Liver (tissue), 9 donors: Measurements from ENCODE around the gene DHRS1. TPM values are rescaled to one million over a fixed set of nuclear protein-coding genes. Genes with fewer than 3 reads are reported as not detected.

Experiments used
- DNase-seq: peaks from one replicate; pipeline ENCODE4 v3.0.0-alpha.2; 2017; ENCODE audit warnings: low spot score
- H3K27ac ChIP-seq, 2 donors: one replicate each; pipeline ENCODE4 v1.7.0; 2013; ENCODE audit warnings: inconsistent platforms in 2 of 2, low read length in 2 of 2, control low read depth in 1 of 2, low read depth in 1 of 2, mild to moderate bottlenecking in 1 of 2
- H3K27me3 ChIP-seq, 4 donors: one replicate each; pipeline versions ENCODE4 v1.6.1 to v1.7.0; 2013; ENCODE audit warnings: low read length in 3 of 4, inconsistent platforms in 1 of 4, mild to moderate bottlenecking in 1 of 4, moderate library complexity in 1 of 4; ENCODE audit not compliant: control insufficient read depth in 4 of 4, insufficient read depth in 4 of 4
- H3K36me3 ChIP-seq, 4 donors: one replicate each; pipeline versions ENCODE4 v1.6.1 to v1.7.0; 2013; ENCODE audit warnings: low read length in 3 of 4, mild to moderate bottlenecking in 3 of 4, low read depth in 1 of 4, moderate library complexity in 1 of 4; ENCODE audit not compliant: control insufficient read depth in 4 of 4, insufficient read depth in 3 of 4
- H3K4me1 ChIP-seq, 4 donors: one replicate each; pipeline versions ENCODE4 v1.6.1 to v1.7.0; 2013; ENCODE audit warnings: low read length in 3 of 4, mild to moderate bottlenecking in 3 of 4, moderate library complexity in 1 of 4; ENCODE audit not compliant: control insufficient read depth in 4 of 4, insufficient read depth in 4 of 4
- H3K4me3 ChIP-seq, 3 donors: one replicate each; pipeline versions ENCODE4 v1.6.1 to v1.7.0; 2013; ENCODE audit warnings: low read length in 3 of 3, control low read depth in 1 of 3, low read depth in 1 of 3, mild to moderate bottlenecking in 1 of 3
- H3K9ac ChIP-seq, 2 donors: one replicate each; pipeline ENCODE4 v1.7.0; 2013; ENCODE audit warnings: low read length in 2 of 2, mild to moderate bottlenecking in 2 of 2, moderate library complexity in 2 of 2, control low read depth in 1 of 2, low read depth in 1 of 2
- H3K9me3 ChIP-seq, 4 donors: one replicate each; pipeline versions ENCODE4 v1.6.1 to v1.7.0; 2013; ENCODE audit warnings: low read length in 3 of 4; ENCODE audit not compliant: control insufficient read depth in 4 of 4
- CTCF ChIP-seq: fragments of 150-350 bp; IDR thresholded peaks from 2 replicates; pipeline ENCODE4 v1.5.1; 2017; ENCODE audit warnings: improper control_type of control experiment, low read depth, low read length; ENCODE audit not compliant: missing input control
- EGR1 ChIP-seq, 2 donors: IDR thresholded peaks; 2 replicates each; pipeline ENCODE4 v1.6.1; 2016 to 2018; ENCODE audit warnings: antibody characterized with exemption in 2 of 2, low read depth in 2 of 2
- FOXA1 ChIP-seq: IDR thresholded peaks from 2 replicates; pipeline ENCODE4 v1.6.1; 2016; ENCODE audit warnings: antibody characterized with exemption
- FOXA2 ChIP-seq: IDR thresholded peaks from 2 replicates; pipeline ENCODE4 v1.6.1; 2016; ENCODE audit warnings: antibody characterized with exemption
- GABPA ChIP-seq, 2 donors: IDR thresholded peaks in 1 of 2; conservative IDR thresholded peaks in 1 of 2; 2 replicates each; pipeline ENCODE4 v1.6.1; 2016; ENCODE audit warnings: antibody characterized with exemption in 2 of 2, mild to moderate bottlenecking in 1 of 2, moderate library complexity in 1 of 2
- HNF4A ChIP-seq, 2 donors: conservative IDR thresholded peaks; 2 replicates each; pipeline ENCODE4 v1.6.1; 2016; ENCODE audit warnings: antibody characterized with exemption in 2 of 2, mild to moderate bottlenecking in 2 of 2
- HNF4G ChIP-seq: IDR thresholded peaks from 2 replicates; pipeline ENCODE4 v1.6.1; 2016; ENCODE audit warnings: antibody characterized with exemption
- JUND ChIP-seq, 2 donors: IDR thresholded peaks; 2 replicates each; pipeline ENCODE4 v1.6.1; 2016; ENCODE audit warnings: antibody characterized with exemption in 2 of 2
- NR2F2 ChIP-seq: IDR thresholded peaks from 2 replicates; pipeline ENCODE4 v1.6.1; 2016; ENCODE audit warnings: antibody characterized with exemption
- RAD21 ChIP-seq, 2 donors: IDR thresholded peaks; 2 replicates each; pipeline ENCODE4 v1.6.1; 2016; ENCODE audit warnings: antibody characterized with exemption in 2 of 2, mild to moderate bottlenecking in 2 of 2
- REST ChIP-seq: IDR thresholded peaks from 2 replicates; pipeline ENCODE4 v1.6.1; 2016; ENCODE audit warnings: antibody characterized with exemption, mild to moderate bottlenecking
- RXRA ChIP-seq, 2 donors: IDR thresholded peaks; 2 replicates each; pipeline ENCODE4 v1.6.1; 2017 to 2018; ENCODE audit warnings: antibody characterized with exemption in 2 of 2, mild to moderate bottlenecking in 1 of 2
- SP1 ChIP-seq: IDR thresholded peaks from 2 replicates; pipeline ENCODE4 v1.6.1; 2018; ENCODE audit warnings: antibody characterized with exemption, mild to moderate bottlenecking
- TAF1 ChIP-seq: conservative IDR thresholded peaks from 2 replicates; pipeline ENCODE4 v1.6.1; 2016; ENCODE audit warnings: antibody characterized with exemption, mild to moderate bottlenecking
- YY1 ChIP-seq: IDR thresholded peaks from 2 replicates; pipeline ENCODE4 v1.6.1; 2016; ENCODE audit warnings: antibody characterized with exemption, mild to moderate bottlenecking
- WGBS: extraction: QIAGEN DNeasy Blood & Tissue Kit; methylation state at CpG from one replicate; pipeline ENCODE4 v1.1.7; 2013; 5-methylcytosine and 5-hydroxymethylcytosine counted together
- polyA plus RNA-seq, 2 donors: library from polyadenylated mRNA; stranded (reverse) in 1 of 2; unstranded in 1 of 2; fragments of 200-250 nt in 1 of 2; fragments of >200 nt in 1 of 2; fragmentation: Nextera tagmentation in 1 of 2; extraction: Ambion mirVana in 1 of 2; gene quantifications; one replicate each; pipeline versions ENCODE4 v1.2.1 to v1.2.3, GENCODE V29; 2013 to 2015
- total RNA-seq, 2 donors: library from RNA; depleted of rRNA; stranded (reverse); fragments of >200 nt; gene quantifications; one replicate each; pipeline ENCODE4 v1.2.3, GENCODE V29; 2014
- TF ChIP-seq, protein P1 (sequence below): IDR thresholded peaks from 2 replicates; pipeline ENCODE4 v1.6.1; 2016; ENCODE audit warnings: antibody characterized with exemption
- TF ChIP-seq, protein P2 (sequence below): IDR thresholded peaks from 2 replicates; pipeline ENCODE4 v1.6.1; 2016; ENCODE audit warnings: antibody characterized with exemption
- TF ChIP-seq, protein P3 (sequence below): IDR thresholded peaks from 2 replicates; pipeline ENCODE4 v1.6.1; 2016; ENCODE audit warnings: antibody characterized with exemption
- donor health status: healthy.
- donor health status: healthy.
- donor health status: healthy.
- donor health status: healthy.
- donor health status: healthy.

The DHRS1 gene
- total and polyA plus RNA-seq, 4 donors, result 30.3 to 84.9 (median 50.2) TPM

- Histone ChIP-seq H3K27me3 (no peaks in the 10 kb centered on the region), H3K9me3 (no peaks in the 10 kb centered on the region), H3K9ac (no peak overlapping the region), H3K27ac (no peak overlapping the region), H3K4me1 (peaks cover 0 to 5% (median 1%) of the 10 kb centered on the region in 4 donors), H3K36me3 (no peaks in the 10 kb centered on the region), H3K4me3 (no peak overlapping the region)
- WGBS, result 90% methylated on average over 14 of the region's 14 CpGs
- no peak for DNase-seq
- TF ChIP-seq YY1 (no peak), GABPA (IDR thresholded peaks at IDR 0.05 in 1 of 2, conservative IDR thresholded peaks at IDR 0.05 in 1 of 2) (no peak), FOXA1 (no peak), RAD21 (IDR thresholded peaks at IDR 0.05) (no peak), JUND (IDR thresholded peaks at IDR 0.05) (no peak), HNF4G (no peak), REST (no peak), HNF4A (conservative IDR thresholded peaks at IDR 0.05) (no peak), RXRA (IDR thresholded peaks at IDR 0.05) (no peak), FOXA2 (no peak), EGR1 (IDR thresholded peaks at IDR 0.05; ENCODE audit: low read depth in 2 of 2) (no peak), NR2F2 (no peak), SP1 (no peak), CTCF (no peak), TAF1 (no peak)
- TF ChIP-seq, protein P1, sequence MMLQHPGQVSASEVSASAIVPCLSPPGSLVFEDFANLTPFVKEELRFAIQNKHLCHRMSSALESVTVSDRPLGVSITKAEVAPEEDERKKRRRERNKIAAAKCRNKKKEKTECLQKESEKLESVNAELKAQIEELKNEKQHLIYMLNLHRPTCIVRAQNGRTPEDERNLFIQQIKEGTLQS, result no peak
- TF ChIP-seq, protein P2, sequence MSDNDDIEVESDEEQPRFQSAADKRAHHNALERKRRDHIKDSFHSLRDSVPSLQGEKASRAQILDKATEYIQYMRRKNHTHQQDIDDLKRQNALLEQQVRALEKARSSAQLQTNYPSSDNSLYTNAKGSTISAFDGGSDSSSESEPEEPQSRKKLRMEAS, result no peak
- TF ChIP-seq, protein P3, sequence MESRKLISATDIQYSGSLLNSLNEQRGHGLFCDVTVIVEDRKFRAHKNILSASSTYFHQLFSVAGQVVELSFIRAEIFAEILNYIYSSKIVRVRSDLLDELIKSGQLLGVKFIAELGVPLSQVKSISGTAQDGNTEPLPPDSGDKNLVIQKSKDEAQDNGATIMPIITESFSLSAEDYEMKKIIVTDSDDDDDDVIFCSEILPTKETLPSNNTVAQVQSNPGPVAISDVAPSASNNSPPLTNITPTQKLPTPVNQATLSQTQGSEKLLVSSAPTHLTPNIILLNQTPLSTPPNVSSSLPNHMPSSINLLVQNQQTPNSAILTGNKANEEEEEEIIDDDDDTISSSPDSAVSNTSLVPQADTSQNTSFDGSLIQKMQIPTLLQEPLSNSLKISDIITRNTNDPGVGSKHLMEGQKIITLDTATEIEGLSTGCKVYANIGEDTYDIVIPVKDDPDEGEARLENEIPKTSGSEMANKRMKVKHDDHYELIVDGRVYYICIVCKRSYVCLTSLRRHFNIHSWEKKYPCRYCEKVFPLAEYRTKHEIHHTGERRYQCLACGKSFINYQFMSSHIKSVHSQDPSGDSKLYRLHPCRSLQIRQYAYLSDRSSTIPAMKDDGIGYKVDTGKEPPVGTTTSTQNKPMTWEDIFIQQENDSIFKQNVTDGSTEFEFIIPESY, result no peak
Measured at GRCh38 chr14:24321212-24321975, 21.8 kb upstream of the DHRS1 start.
